Keratinocyte (primary cell): ENCODE data around the gene RFXANK. TPM values are rescaled to one million over a fixed set of nuclear protein-coding genes. Genes with fewer than 3 reads are reported as not detected.

Source experiments
- DNase-seq: peaks from one replicate; pipeline ENCODE4 v3.0.0-alpha.2; 2011; ENCODE audit warnings: low read depth, missing footprints, low spot score
- FAIRE-seq: peaks from 2 replicates; lab custom pipeline; 2011; peaks lifted over from hg19 to GRCh38; lab: Jason Lieb, UNC
- H2AFZ ChIP-seq: 2 replicates; pipeline ENCODE4 v1.6.0; 2012; ENCODE audit warnings: low read length, control low read depth, inconsistent platforms; ENCODE audit not compliant: control insufficient read depth
- H3K27ac ChIP-seq: 2 replicates; pipeline ENCODE4 v1.5.1; 2011; ENCODE audit warnings: low read length; ENCODE audit not compliant: control insufficient read depth, insufficient read depth
- H3K27me3 ChIP-seq: 3 replicates; pipeline ENCODE4 v1.6.0; 2011; ENCODE audit warnings: low read length; ENCODE audit not compliant: control insufficient read depth, insufficient read depth; ENCODE audit errors: extremely low read depth
- H3K36me3 ChIP-seq, 2 experiments: 2 replicates in 1 of 2; 3 replicates in 1 of 2; pipeline ENCODE4 v1.5.1; 2011; ENCODE audit warnings: low read length in 2 of 2, mild to moderate bottlenecking in 1 of 2; ENCODE audit not compliant: control insufficient read depth in 2 of 2, insufficient read depth in 2 of 2; ENCODE audit errors: extremely low read depth in 1 of 2
- H3K4me1 ChIP-seq: 3 replicates; pipeline ENCODE4 v1.5.1; 2011; ENCODE audit warnings: low read length; ENCODE audit not compliant: control insufficient read depth, insufficient read depth; ENCODE audit errors: extremely low read depth
- H3K4me2 ChIP-seq: 3 replicates; pipeline ENCODE4 v1.6.0; 2011; ENCODE audit warnings: low read depth, low read length; ENCODE audit not compliant: control insufficient read depth, insufficient read depth; ENCODE audit errors: extremely low read depth
- H3K4me3 ChIP-seq, 3 experiments: fragments of 200-600 bp in 1 of 3; sonication (generic) in 1 of 3; 2 replicates in 2 of 3; 3 replicates in 1 of 3; pipeline ENCODE4 v1.5.1; 2011 to 2016; ENCODE audit warnings: low read length in 3 of 3, mild to moderate bottlenecking in 3 of 3, control low read depth in 2 of 3, inconsistent platforms in 1 of 3, low read depth in 1 of 3, mixed read lengths in 1 of 3, mixed run types in 1 of 3, moderate library complexity in 1 of 3; ENCODE audit not compliant: control insufficient read depth in 2 of 3, insufficient read depth in 2 of 3; ENCODE audit errors: extremely low read depth in 1 of 3
- H3K79me2 ChIP-seq: 2 replicates; pipeline ENCODE4 v1.6.0; 2012; ENCODE audit warnings: low read length; ENCODE audit not compliant: control insufficient read depth, insufficient read depth
- H3K9ac ChIP-seq: 3 replicates; pipeline ENCODE4 v1.6.0; 2011; ENCODE audit warnings: low read length; ENCODE audit not compliant: control insufficient read depth, insufficient read depth; ENCODE audit errors: extremely low read depth
- H3K9me1 ChIP-seq: 3 replicates; pipeline ENCODE4 v1.6.0; 2011; ENCODE audit warnings: low read length; ENCODE audit not compliant: control insufficient read depth, insufficient read depth; ENCODE audit errors: extremely low read depth
- H3K9me3 ChIP-seq: 2 replicates; pipeline ENCODE4 v1.5.1; 2012; ENCODE audit warnings: low read depth, low read length; ENCODE audit not compliant: control insufficient read depth
- H4K20me1 ChIP-seq: 3 replicates; pipeline ENCODE4 v1.6.0; 2011; ENCODE audit warnings: low read length; ENCODE audit not compliant: control insufficient read depth, insufficient read depth; ENCODE audit errors: extremely low read depth
- CTCF ChIP-seq, 3 experiments: IDR thresholded peaks in 1 of 3; conservative IDR thresholded peaks in 1 of 3; optimal IDR thresholded peaks in 1 of 3; 2 replicates in 2 of 3; 3 replicates in 1 of 3; pipeline versions ENCODE3 to v1.5.1; 2011; ENCODE audit warnings: low read length in 3 of 3, mild to moderate bottlenecking in 3 of 3, moderate library complexity in 2 of 3, control low read depth in 1 of 3, inconsistent platforms in 1 of 3; ENCODE audit not compliant: insufficient read depth in 2 of 3; ENCODE audit errors: extremely low read depth in 1 of 3
- EZH2 ChIP-seq: IDR thresholded peaks from one replicate; pipeline ENCODE4 v1.6.1; 2012; ENCODE audit warnings: inconsistent platforms, mild to moderate bottlenecking, low read length, moderate library complexity
- dilution Hi-C: fragments of 300-500 bp; cut with MboI; formaldehyde crosslinking; loops from one replicate; pipeline ENCODE4 v1.7.0; 2020; ENCODE audit warnings: low sequenced_read_pairs; ENCODE audit not compliant: extremely low pct_ligation_motif_present
- polyA plus RNA-seq, 5 experiments: library from polyadenylated mRNA; depleted of rRNA in 3 of 5; stranded (reverse) in 3 of 5; stranded (forward) in 1 of 5; unstranded in 1 of 5; fragments of >200 nt; gene quantifications; 1 replicate in 1 of 5; 2 replicates in 3 of 5; 3 replicates in 1 of 5; pipeline versions ENCODE4 v1.2.1 to v1.2.3, GENCODE V29; 2011 to 2012; ENCODE audit warnings: missing spikeins in 2 of 5, low read depth in 1 of 5, low replicate concordance in 1 of 5

The RFXANK gene
- polyA plus RNA-seq, 1 donor (not counting 4 experiments of a cell fraction or from before 2014, with no cell fraction given), result 49.0 TPM

- H3K4me1 ChIP-seq, result peaks cover 8% of the 10 kb centered on the region
- peak overlapping the region; percentile 27 for H2AFZ ChIP-seq
- no peaks in the 10 kb centered on the region for H3K9me1 ChIP-seq
- H3K9me3 ChIP-seq, result no peaks in the 10 kb centered on the region
- DNase-seq (no peak), FAIRE-seq (peak; percentile 29)
- peak overlapping the region; percentile 90 for H3K9ac ChIP-seq
- no peak for TF ChIP-seq CTCF (optimal IDR thresholded peaks at IDR 0.05 in 1 of 3, IDR thresholded peaks at IDR 0.05 in 1 of 3, conservative IDR thresholded peaks at IDR 0.05 in 1 of 3; ENCODE audit: extremely low read depth in 1 of 3, insufficient read depth in 2 of 3, low read length in 3 of 3)
- no peak for TF ChIP-seq EZH2
- peaks cover 17% of the 10 kb centered on the region in 2 experiments for H3K36me3 ChIP-seq
- peak overlapping the region; percentile 92 for H3K4me2 ChIP-seq
- H3K27ac ChIP-seq, result peak overlapping the region; percentile 82
- H3K79me2 ChIP-seq, result peaks cover 13% of the 10 kb centered on the region
- dilution Hi-C loops, result no loop called here
- no peaks in the 10 kb centered on the region for H3K27me3 ChIP-seq
- peak overlapping the region; percentile 62 to 87 (median 85) for H3K4me3 ChIP-seq
- no peaks in the 10 kb centered on the region for H4K20me1 ChIP-seq
Measured at GRCh38 chr19:19202707-19203011, 10.6 kb downstream of the RFXANK start.

GRCh38 chr19:19203012-19203856 is 11.2 kb downstream of the RFXANK start, which contains the start of gene NR2C2AP:
Gene NR2C2AP (minus strand): TSS chr19:19203414. CDS start chr19:19203060, 354 bp downstream.
- dilution Hi-C loops, result no loop called here
- H3K79me2 ChIP-seq, result peaks cover 13% of the 10 kb centered on the region
- no peaks in the 10 kb centered on the region for H3K9me3 ChIP-seq
- TF ChIP-seq EZH2, result no peak
- no peak for TF ChIP-seq CTCF (optimal IDR thresholded peaks at IDR 0.05 in 1 of 3, IDR thresholded peaks at IDR 0.05 in 1 of 3, conservative IDR thresholded peaks at IDR 0.05 in 1 of 3; ENCODE audit: extremely low read depth in 1 of 3, insufficient read depth in 2 of 3, low read length in 3 of 3)
- peak within 1 kb of the TSS; percentile 90 for H3K9ac ChIP-seq
- DNase-seq, result peak; percentile 54
- no peaks in the 10 kb centered on the region for H3K27me3 ChIP-seq
- H3K4me2 ChIP-seq, result peak within 1 kb of the TSS; percentile 92
- peak within 1 kb of the TSS; percentile 65 for H2AFZ ChIP-seq
- no peaks in the 10 kb centered on the region for H3K9me1 ChIP-seq
- FAIRE-seq, result peak; percentile 75
- peaks cover 8% of the 10 kb centered on the region for H3K4me1 ChIP-seq
- peak within 1 kb of the TSS; percentile 62 to 87 (median 85) for H3K4me3 ChIP-seq
- H3K36me3 ChIP-seq, result peaks cover 11 to 17% of the 10 kb centered on the region in 2 experiments
- H4K20me1 ChIP-seq, result no peaks in the 10 kb centered on the region
- peak within 1 kb of the TSS; percentile 82 for H3K27ac ChIP-seq
